HL-60/S4 treated with retinoic acid at 250 ng/mL for 4 days and 3 days (cell line): ENCODE results near the gene SLC27A3.
"Not testable (repeated sequence)": the region's sequence is repeated elsewhere in the genome, so short reads cannot be mapped to it uniquely, and the experiment has no call there.

Source experiments
- in situ Hi-C: fragments of 300-500 bp; cut with MboI; formaldehyde crosslinking; loops from 2 replicates; pipeline ENCODE4 v1.7.0; 2022; ENCODE audit warnings: low sequenced_read_pairs

The SLC27A3 gene

DNA sequence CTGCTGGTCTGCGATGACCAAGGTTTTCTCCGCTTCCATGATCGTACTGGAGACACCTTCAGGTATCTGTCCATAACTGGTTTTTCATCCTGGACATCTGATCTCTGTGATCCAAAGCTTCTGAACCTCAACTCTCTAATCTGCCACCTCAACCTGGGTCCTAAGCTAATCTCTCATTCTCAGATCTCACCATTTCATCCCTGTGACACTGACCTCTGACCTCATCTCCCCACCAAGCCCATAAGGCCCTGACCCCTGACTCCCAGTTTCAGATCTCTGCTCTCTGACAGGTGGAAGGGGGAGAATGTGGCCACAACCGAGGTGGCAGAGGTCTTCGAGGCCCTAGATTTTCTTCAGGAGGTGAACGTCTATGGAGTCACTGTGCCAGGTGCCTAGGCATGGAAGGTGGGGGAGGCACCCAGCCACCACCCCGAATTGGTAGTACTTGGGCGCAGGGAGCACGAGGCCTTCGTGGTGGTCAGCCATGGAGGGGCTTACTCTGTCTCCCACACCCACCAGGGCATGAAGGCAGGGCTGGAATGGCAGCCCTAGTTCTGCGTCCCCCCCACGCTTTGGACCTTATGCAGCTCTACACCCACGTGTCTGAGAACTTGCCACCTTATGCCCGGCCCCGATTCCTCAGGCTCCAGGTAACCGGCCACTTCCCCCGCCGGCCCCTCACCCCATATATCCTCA, 3.8 kb downstream of the SLC27A3 start:
- in situ Hi-C loops = no loop called here

DNA sequence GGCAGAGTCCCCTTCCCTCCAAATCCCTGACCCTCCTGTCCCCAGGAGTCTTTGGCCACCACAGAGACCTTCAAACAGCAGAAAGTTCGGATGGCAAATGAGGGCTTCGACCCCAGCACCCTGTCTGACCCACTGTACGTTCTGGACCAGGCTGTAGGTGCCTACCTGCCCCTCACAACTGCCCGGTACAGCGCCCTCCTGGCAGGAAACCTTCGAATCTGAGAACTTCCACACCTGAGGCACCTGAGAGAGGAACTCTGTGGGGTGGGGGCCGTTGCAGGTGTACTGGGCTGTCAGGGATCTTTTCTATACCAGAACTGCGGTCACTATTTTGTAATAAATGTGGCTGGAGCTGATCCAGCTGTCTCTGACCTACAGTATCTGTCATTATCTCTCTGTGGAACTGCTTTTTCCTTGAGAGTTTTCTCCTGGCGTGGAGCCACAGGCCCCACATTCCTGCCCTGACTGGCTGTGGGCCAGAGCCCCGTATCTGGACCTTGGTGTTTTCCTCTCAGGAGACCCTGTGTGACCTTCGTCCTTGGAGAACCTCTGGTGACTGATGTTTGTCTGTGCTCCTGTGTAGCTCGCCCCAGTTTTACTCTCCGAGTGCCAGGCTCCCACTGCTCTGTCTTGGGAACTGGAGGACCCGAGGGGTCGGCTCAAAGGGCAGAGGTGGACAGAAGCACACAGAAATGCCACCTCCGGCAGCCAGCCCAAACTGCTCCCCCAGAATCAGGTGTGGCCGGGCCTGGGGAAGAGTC, 4.8 kb downstream of the SLC27A3 start:
- in situ Hi-C loops = no loop called here

DNA sequence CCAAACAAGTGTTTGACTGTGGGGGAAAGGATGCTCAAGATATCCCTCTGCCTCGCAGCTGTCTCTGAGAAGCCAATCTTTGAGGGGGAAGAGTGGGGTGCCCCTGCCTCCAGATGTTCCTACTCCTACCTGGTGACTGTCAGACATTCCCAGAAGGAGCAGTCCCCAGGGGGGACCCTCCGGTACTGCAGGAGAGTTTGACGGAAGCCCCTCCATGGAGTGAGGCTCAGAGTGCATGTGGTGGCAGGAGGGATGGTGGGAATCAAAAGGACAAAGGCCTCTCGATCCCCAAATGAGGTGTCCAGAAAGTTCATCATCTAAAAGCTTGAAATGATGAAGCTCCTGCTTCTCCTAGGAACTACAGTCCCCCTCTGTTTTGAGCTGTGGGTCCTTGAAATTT, 5.3 kb downstream of the SLC27A3 start:
- in situ Hi-C loops = no loop called here

DNA sequence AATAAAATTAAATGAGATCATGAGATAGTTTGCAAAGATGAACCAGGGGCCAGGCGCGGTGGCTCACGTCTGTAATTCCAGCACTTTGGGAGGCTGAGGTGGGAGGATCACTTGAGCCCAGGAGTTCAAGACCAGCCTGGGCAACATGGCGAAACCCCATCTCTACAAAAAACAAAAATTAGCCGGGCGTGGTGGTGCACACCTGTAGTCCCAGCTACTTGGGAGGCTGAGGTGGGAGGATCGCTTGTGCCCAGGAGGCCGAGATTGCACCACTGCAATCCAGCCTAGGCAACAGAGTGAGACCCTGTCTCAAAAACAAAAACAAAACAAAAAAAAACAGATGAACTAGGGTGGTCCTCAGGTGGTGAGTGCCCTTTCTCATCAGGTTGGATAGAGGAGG, 7.4 kb downstream of the SLC27A3 start:
- in situ Hi-C loops = not testable (repeated sequence)

DNA sequence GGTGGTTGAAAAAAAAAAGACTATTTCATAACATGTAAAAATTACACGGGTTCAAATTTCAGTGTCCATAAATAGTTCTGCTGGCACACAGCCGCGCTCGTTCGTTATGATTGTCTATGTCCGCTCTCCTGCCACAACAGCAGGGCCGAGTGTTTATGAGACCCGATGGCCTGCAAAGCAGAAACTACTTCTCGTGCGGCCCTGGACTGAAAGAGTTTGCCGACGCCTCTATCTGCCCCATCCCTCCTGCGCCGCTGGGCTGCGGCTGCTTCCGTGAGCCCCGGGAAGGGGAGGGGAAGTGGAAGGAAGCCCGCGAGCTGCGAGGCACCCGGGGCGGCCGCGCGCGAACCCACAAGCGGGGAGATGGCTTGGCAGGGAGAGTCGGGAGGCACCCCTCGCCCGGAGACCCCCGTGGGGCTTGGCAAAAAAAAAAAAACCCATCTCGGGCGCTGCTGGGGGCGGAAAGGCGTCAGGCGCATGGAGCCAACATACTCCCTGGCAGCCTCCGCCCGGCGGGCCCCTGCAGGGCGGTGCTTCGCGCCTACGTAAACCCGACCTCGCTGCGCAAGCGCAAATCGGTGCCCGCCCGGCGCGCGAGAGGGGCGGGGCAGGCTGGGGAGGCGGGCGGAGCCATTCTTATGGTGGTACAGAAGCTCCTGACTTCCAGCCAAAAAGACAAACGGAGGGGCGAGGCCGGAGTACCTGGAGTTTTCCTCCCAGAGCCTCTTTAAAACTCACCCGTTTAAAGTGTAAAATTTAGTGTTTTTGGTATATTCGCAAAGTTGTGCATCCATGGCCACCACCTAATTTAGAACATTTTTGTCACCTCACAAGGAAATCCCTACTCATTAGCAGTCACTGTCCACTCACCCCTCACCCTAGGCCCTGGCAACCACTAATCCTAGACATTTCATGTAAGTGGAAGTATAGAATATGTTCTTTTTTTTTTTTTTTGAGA, 8.3 kb downstream of the SLC27A3 start:
- in situ Hi-C loops = no loop called here

DNA sequence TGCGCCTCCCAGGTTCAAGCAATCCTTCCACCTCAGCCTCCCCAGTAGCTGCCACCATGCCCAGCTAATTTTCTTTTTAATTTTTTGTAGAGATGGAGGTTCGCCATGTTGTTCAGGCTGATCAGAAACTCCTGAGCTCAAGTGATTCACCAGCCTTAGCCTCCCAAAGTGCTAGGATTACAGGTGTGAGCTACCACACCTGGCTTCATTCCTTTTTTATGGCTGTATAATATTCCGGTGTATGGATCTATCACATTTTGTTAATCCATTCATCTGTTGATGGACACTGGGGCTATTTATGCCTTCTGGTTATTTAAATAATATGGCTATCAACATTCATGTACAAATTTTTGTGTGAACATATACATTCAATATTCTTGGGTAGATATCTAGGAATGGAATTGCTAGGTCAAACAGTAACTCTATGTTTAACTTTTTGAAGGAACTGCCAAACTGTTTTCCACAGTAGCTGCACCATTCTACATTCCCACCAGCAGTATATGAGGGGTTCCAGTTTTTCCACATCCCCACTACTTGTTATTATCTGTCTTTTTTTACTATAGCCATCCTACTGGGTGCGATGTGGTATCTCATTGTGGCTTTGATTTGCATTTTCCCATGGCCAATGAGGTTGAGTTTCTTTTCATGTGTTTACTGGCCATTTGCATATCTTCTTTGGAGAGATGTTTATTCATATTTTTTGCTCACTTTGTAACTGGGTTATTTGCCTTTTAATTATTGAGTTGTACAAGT, 11.0 kb downstream of the SLC27A3 start:
- in situ Hi-C loops = no loop called here

DNA sequence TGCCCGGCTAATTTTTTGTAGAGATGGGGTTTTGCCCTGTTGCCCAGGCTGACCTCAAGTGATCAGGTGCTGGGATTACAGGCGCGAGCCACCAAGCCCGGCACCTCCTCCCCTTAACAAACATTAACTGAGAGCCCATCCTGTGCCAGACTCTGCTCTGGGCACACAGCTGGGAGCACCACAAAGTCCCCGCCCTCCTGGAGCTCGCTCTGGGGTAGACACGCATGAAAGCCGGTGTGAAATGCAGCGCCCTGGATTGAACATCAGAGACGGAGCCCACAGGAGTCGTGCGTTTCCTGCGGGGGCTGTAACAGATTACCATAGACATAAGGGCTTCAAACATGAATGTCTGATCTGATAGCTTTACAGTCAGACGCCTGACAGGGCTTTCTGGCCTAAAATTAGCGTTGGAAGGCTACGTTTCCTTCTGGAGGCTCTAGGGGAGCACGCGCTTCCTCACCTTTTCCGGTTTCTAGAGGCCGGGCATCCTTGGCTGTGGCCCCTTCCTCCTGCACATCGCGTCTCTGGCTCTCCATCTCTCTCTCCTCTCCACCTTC, 14.3 kb downstream of the SLC27A3 start:
- in situ Hi-C loops = no loop called here

DNA sequence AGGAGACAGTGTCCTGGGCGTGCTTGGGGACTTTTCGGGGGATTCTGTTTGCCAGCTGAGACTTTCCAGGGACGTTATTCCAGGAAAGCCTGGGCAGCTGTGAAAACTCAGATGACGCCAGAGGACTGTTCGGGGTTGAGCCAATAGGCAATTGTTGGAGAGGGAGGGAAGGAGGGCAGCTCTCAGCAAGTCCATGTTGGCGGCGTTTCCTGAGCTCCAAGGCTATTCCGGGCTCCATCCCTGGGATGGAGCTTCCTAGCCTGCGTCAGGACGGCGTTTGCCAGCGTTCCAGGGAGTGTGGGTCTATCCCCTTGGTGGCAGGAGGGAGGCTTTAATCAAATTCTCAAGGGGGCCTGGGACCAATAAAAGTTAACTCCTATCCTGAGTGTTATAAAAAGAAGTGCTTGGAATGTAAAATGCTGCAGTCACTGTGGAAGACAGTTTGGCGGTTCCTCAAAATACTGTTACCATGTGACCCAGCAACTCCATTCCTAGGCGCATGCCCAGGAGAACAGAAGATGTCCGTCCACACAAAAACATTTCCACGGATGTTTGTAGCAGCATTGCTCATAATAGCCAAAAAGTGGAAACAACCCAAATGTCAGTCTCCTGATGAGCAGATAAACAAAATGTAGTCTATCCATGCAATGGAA, 15.2 kb downstream of the SLC27A3 start:
- in situ Hi-C loops = no loop called here

DNA sequence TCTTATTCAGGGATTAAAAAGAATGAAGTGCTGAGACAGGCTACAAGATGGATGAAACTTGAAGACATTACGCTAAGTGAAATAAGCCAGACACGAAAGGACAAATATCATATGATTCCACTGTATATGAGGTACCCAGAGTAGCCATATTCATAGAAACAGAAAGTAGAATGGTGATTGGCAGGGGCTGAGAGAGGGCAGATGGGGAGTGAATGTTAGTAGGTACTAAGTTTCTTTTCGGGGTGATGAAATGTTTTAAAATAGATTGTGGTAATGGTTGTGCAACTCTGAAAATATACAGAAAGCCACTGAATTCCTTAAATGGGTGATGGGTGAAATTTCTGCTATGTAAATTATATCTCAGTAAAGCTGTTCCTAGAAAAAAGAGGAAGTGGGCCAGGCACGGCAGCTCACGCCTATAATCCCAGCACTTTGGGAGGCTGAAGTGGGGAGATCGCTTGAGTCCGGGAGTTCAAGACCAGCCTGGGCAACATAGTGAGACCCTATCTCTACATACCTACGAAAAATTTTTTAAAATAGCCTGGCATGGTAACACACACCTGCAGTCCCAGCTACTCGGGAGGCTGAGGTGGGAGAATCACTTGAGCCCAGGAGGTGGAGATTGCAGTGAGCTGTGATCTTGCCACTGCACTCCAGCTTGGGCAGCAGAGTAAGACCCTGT, 15.9 kb downstream of the SLC27A3 start:
- in situ Hi-C loops = no loop called here

DNA sequence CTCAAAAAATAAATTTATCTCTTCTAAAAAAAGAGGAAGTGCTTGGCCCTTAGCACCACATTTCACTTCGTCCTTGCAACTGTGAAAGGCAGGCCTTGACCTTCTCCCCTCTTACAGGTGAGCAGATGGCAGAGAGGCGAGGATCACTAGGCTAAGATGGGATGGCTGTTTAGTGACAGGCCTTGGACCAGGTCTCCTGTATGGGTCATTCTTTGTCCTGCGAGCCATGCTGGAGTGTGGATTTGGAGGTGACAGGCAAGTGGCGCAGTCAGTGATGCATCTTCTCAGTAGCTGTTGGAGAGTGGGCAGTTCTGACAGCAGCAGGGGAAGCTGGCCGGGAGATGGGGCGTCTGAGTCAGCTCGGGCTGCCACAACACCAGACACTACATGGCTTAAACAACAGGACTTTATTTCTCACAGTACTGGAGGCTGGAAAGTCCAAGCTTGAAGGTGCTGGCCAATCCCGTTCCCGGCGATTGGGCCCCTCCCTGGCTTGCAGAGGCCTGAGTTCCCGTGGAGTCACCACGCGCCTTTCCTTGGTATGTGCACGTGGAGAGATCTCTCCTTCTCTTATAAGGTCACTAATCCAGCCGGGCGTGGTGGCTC, 16.5 kb downstream of the SLC27A3 start:
- in situ Hi-C loops = no loop called here

DNA sequence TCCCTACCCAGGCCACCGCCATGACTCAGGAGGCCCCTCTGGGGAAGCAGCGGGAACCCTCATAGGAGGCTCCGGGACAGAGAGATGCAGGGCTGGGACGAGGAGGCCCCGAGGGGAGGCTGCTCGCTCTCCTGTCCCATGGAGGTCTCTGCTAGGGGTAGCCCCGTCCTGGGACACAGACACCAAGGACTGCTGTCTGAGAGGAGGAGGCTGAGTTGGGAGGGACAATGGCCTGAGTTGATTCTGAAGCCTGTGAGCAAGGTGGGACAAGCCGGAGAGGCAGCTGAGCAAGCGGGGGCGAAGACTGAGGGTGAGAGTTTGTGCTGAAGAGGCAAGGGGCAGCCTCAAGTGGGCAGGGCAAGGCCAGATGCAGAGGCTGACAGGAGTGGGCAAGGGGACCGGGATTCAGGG, 17.4 kb downstream of the SLC27A3 start:
- in situ Hi-C loops = no loop called here

DNA sequence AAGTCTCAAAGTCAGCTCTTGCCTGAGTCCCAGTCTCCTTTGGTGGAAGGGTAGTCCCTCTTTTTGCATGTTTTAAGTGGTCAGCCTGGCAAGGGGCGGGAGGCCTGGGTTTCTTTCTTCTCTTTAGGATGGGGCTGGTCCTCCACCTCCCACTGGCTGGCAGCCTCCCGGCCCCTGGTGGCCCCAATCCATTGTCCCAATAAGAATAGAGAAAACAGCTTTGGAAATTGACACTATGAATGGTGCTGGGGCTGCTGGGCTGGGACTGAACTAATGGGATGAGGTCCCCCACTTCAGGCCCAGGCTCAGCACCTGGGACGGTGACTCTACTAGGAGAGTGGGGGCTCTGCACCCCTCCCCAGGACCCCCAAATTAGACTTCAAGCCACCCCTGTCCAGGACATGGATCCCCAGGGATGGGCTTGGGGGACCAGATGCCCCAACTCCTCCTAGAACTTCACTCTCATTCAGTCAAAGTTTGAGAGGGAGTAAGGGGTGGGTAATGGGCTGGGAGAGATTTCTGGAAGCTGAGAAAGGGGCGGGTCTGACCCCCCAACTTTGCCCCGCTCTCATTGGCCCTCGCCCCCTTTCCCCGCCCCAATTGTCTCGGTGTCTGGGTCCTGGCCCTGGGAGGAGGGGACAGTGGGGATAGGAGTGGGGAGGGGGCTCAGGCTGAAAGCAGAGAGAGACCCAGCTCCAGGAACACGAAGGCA, 18.2 kb downstream of the SLC27A3 start:
- in situ Hi-C loops = no loop called here

DNA sequence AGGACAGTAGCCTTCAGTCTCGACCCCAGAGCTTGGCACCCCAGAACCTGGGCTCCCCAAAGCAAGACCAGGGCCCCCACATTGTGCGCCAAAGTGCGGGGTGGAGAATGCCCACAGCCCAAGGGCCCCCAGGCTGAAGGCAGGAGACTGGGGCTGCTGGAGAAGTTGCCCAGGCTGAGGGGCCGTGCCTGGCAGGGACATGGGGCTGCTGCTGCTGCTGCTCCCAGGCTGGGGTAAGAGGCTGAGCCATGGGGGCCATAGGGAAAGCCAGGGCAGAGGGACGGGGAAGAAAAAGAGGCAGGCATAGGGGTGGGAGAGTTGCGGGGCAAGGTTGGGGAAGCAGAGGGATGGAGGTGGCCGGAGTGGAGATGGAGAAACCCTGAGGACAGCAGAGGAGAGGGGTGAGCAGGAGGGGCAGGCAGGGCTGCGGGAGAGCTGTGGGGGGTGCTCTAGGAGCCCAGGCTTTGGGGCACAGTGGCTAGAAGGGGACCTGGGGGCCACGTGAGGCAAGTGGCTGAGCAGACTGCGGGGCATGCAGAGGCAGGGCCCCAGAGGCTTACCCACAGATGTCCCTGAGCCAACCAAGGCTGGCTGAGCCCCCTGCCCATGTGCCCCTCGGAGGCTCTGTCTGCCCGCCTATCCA, 18.9 kb downstream of the SLC27A3 start:
- in situ Hi-C loops = no loop called here

DNA sequence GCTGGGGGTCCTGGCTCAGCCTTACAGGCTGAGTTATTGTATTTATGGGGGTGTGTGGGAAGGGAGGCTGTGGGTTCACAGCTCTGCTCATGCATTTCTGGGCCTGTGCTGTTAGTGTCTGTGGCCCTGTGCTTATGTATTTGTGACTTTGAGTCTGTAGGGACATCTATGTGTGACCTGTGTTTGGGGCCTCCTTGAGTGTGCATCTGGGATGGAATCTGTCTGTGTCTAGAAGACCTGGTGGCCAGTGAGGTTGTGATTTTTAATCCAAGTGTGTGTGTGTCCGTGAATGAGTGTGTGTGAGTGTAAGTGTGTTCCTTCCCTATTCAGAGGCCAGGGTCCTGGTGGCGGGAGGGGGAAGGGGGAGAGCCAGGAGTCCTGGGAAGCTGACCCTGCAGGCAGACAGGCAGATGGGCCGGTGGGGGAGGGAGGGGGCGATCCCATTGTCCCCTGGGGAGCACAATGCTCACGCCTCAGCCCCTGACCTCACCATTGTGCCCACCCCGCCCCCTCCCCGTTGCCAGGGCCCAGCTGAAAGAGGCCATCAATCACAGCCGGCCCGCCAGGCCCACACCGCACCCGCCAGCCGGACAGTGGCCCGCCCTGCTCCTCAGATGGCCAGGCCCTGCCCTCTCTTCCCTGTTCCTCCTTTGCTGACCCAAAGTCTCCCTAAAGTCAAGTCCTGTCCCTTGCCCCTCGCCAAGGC, 19.6 kb downstream of the SLC27A3 start:
- in situ Hi-C loops = no loop called here

DNA sequence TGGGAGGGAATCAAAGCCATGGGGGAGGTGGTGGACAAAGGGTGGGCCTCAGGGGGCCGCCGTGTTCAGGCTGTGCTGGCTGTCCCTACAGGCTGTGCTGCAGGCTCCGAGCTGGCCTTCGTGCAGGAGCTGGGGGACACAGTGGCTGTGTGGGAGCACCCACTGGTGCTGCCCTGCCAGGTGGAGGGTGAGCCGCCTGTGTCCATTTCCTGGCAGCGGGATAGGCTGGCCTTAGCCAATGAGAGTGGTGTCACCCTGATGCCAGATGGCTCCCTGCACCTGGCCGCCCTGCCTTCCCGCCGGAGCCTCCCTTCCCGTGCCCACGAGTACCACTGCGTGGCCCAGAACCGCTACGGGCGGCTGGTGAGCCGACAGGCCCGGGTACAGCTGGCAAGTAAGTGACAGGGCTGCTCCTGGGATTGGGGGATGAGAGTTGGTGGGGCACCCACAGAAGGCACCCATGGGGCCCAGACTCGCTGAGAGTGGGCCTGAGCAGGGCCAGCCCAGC, 20.2 kb downstream of the SLC27A3 start:
- in situ Hi-C loops = no loop called here

DNA sequence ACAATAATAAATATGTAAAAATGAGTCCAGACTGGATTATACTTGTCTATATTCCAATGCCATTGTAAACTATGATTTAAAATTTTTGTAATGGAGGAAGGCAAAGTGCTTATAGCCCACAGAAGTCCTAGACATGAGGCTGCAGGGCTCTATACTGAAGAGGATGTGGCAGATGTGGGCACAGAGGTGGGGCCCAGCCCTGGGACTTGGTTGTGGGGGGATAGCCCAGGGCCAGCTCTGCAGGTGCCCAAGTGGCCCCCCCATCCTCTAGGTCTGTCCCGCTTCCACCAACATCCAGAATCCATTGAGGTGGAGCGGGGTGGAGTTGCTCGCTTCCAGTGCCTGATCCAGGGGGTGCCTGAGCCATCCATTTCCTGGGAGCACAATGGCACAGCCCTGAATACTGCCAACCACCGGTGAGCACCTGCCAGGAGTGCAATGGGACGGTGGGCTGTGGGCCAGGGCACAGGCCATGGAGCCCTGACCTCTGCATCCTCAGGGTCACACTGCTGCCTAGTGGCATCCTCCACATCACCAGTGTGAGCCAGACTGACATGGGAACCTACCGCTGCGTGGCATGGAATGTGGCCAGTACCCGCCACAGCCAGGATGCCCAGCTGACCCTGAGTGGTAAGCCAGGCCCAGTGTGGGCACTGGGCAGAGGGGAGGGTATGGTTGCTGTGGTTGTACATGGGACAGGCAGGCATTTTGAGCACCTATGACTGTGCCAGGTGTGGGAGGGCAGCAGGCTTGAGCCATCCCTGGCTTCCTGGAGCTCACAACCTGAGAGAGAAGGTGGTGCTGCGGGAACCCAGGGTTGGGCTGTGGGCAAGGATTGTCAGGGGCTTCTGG, 21.0 kb downstream of the SLC27A3 start:
- in situ Hi-C loops = no loop called here
